Liver (tissue), 9 donors: Measurements from ENCODE around the gene SRRM3. TPM values are rescaled to one million over a fixed set of nuclear protein-coding genes. Genes with fewer than 3 reads are reported as not detected.

Experiments used
- DNase-seq: peaks from one replicate; pipeline ENCODE4 v3.0.0-alpha.2; 2017; ENCODE audit warnings: low spot score
- H3K27ac ChIP-seq, 2 donors: one replicate each; pipeline ENCODE4 v1.7.0; 2013; ENCODE audit warnings: inconsistent platforms in 2 of 2, low read length in 2 of 2, control low read depth in 1 of 2, low read depth in 1 of 2, mild to moderate bottlenecking in 1 of 2
- H3K27me3 ChIP-seq, 4 donors: one replicate each; pipeline versions ENCODE4 v1.6.1 to v1.7.0; 2013; ENCODE audit warnings: low read length in 3 of 4, inconsistent platforms in 1 of 4, mild to moderate bottlenecking in 1 of 4, moderate library complexity in 1 of 4; ENCODE audit not compliant: control insufficient read depth in 4 of 4, insufficient read depth in 4 of 4
- H3K36me3 ChIP-seq, 4 donors: one replicate each; pipeline versions ENCODE4 v1.6.1 to v1.7.0; 2013; ENCODE audit warnings: low read length in 3 of 4, mild to moderate bottlenecking in 3 of 4, low read depth in 1 of 4, moderate library complexity in 1 of 4; ENCODE audit not compliant: control insufficient read depth in 4 of 4, insufficient read depth in 3 of 4
- H3K4me1 ChIP-seq, 4 donors: one replicate each; pipeline versions ENCODE4 v1.6.1 to v1.7.0; 2013; ENCODE audit warnings: low read length in 3 of 4, mild to moderate bottlenecking in 3 of 4, moderate library complexity in 1 of 4; ENCODE audit not compliant: control insufficient read depth in 4 of 4, insufficient read depth in 4 of 4
- H3K4me3 ChIP-seq, 3 donors: one replicate each; pipeline versions ENCODE4 v1.6.1 to v1.7.0; 2013; ENCODE audit warnings: low read length in 3 of 3, control low read depth in 1 of 3, low read depth in 1 of 3, mild to moderate bottlenecking in 1 of 3
- H3K9ac ChIP-seq, 2 donors: one replicate each; pipeline ENCODE4 v1.7.0; 2013; ENCODE audit warnings: low read length in 2 of 2, mild to moderate bottlenecking in 2 of 2, moderate library complexity in 2 of 2, control low read depth in 1 of 2, low read depth in 1 of 2
- H3K9me3 ChIP-seq, 4 donors: one replicate each; pipeline versions ENCODE4 v1.6.1 to v1.7.0; 2013; ENCODE audit warnings: low read length in 3 of 4; ENCODE audit not compliant: control insufficient read depth in 4 of 4
- EGR1 ChIP-seq, 2 donors: IDR thresholded peaks; 2 replicates each; pipeline ENCODE4 v1.6.1; 2016 to 2018; ENCODE audit warnings: antibody characterized with exemption in 2 of 2, low read depth in 2 of 2
- FOXA1 ChIP-seq: IDR thresholded peaks from 2 replicates; pipeline ENCODE4 v1.6.1; 2016; ENCODE audit warnings: antibody characterized with exemption
- FOXA2 ChIP-seq: IDR thresholded peaks from 2 replicates; pipeline ENCODE4 v1.6.1; 2016; ENCODE audit warnings: antibody characterized with exemption
- GABPA ChIP-seq, 2 donors: IDR thresholded peaks in 1 of 2; conservative IDR thresholded peaks in 1 of 2; 2 replicates each; pipeline ENCODE4 v1.6.1; 2016; ENCODE audit warnings: antibody characterized with exemption in 2 of 2, mild to moderate bottlenecking in 1 of 2, moderate library complexity in 1 of 2
- HNF4A ChIP-seq, 2 donors: conservative IDR thresholded peaks; 2 replicates each; pipeline ENCODE4 v1.6.1; 2016; ENCODE audit warnings: antibody characterized with exemption in 2 of 2, mild to moderate bottlenecking in 2 of 2
- HNF4G ChIP-seq: IDR thresholded peaks from 2 replicates; pipeline ENCODE4 v1.6.1; 2016; ENCODE audit warnings: antibody characterized with exemption
- JUND ChIP-seq, 2 donors: IDR thresholded peaks; 2 replicates each; pipeline ENCODE4 v1.6.1; 2016; ENCODE audit warnings: antibody characterized with exemption in 2 of 2
- NR2F2 ChIP-seq: IDR thresholded peaks from 2 replicates; pipeline ENCODE4 v1.6.1; 2016; ENCODE audit warnings: antibody characterized with exemption
- RAD21 ChIP-seq, 2 donors: IDR thresholded peaks; 2 replicates each; pipeline ENCODE4 v1.6.1; 2016; ENCODE audit warnings: antibody characterized with exemption in 2 of 2, mild to moderate bottlenecking in 2 of 2
- RXRA ChIP-seq, 2 donors: IDR thresholded peaks; 2 replicates each; pipeline ENCODE4 v1.6.1; 2017 to 2018; ENCODE audit warnings: antibody characterized with exemption in 2 of 2, mild to moderate bottlenecking in 1 of 2
- SP1 ChIP-seq: IDR thresholded peaks from 2 replicates; pipeline ENCODE4 v1.6.1; 2018; ENCODE audit warnings: antibody characterized with exemption, mild to moderate bottlenecking
- TAF1 ChIP-seq: conservative IDR thresholded peaks from 2 replicates; pipeline ENCODE4 v1.6.1; 2016; ENCODE audit warnings: antibody characterized with exemption, mild to moderate bottlenecking
- YY1 ChIP-seq: IDR thresholded peaks from 2 replicates; pipeline ENCODE4 v1.6.1; 2016; ENCODE audit warnings: antibody characterized with exemption, mild to moderate bottlenecking
- WGBS: extraction: QIAGEN DNeasy Blood & Tissue Kit; methylation state at CpG from one replicate; pipeline ENCODE4 v1.1.7; 2013; 5-methylcytosine and 5-hydroxymethylcytosine counted together
- polyA plus RNA-seq, 2 donors: library from polyadenylated mRNA; stranded (reverse) in 1 of 2; unstranded in 1 of 2; fragments of 200-250 nt in 1 of 2; fragments of >200 nt in 1 of 2; fragmentation: Nextera tagmentation in 1 of 2; extraction: Ambion mirVana in 1 of 2; gene quantifications; one replicate each; pipeline versions ENCODE4 v1.2.1 to v1.2.3, GENCODE V29; 2013 to 2015
- total RNA-seq, 2 donors: library from RNA; depleted of rRNA; stranded (reverse); fragments of >200 nt; gene quantifications; one replicate each; pipeline ENCODE4 v1.2.3, GENCODE V29; 2014
- TF ChIP-seq, protein P1 (sequence below): IDR thresholded peaks from 2 replicates; pipeline ENCODE4 v1.6.1; 2016; ENCODE audit warnings: antibody characterized with exemption
- TF ChIP-seq, protein P2 (sequence below): IDR thresholded peaks from 2 replicates; pipeline ENCODE4 v1.6.1; 2016; ENCODE audit warnings: antibody characterized with exemption
- TF ChIP-seq, protein P3 (sequence below): fragments of 150-350 bp; IDR thresholded peaks from 2 replicates; pipeline ENCODE4 v1.5.1; 2017; ENCODE audit warnings: improper control_type of control experiment, low read depth, low read length; ENCODE audit not compliant: missing input control
- TF ChIP-seq, protein P4 (sequence below): IDR thresholded peaks from 2 replicates; pipeline ENCODE4 v1.6.1; 2016; ENCODE audit warnings: antibody characterized with exemption
- TF ChIP-seq, protein P5 (sequence below): IDR thresholded peaks from 2 replicates; pipeline ENCODE4 v1.6.1; 2016; ENCODE audit warnings: antibody characterized with exemption, mild to moderate bottlenecking
- donor health status: healthy.
- donor health status: healthy.
- donor health status: healthy.
- donor health status: healthy.
- donor health status: healthy.

Gene SRRM3
- total and polyA plus RNA-seq, 4 donors, result 0.08 to 0.16 TPM; not detected in 2

DNA sequence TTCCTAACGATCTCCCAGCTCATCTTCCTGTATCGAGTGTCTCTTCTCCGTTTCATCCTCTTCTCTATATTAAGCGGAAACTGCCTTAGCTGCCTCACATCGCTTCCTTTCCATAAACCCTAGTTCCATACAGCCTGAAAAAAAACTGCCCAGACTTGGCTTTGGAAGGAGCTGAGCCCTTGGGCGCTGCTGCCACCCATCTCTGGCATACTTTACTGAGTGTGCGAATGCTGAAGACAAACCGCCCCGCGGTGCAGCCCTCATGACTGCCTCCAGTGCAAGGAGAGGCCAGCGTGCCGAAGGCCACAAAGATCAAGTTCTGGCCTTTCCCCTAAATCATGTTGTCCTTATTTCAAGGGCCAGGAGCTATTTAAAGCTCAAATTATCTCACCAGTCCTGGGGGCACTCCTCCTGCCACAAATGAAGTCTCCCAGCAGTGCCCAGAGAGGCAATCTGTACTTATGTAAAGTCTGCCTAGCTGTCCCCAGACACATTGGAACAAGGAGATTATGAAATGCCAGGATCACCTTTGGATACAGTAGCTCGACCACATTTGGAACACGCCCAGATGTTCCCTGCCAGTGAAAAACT is 131.9 kb downstream of the SRRM3 start:
- Histone ChIP-seq H3K9me3 (no peaks in the 10 kb centered on the region), H3K4me1 (peaks cover 7 to 38% (median 32%) of the 10 kb centered on the region in 4 donors), H3K27me3 (no peaks in the 10 kb centered on the region), H3K36me3 (peaks cover 3 to 13% (median 10%) of the 10 kb centered on the region in 4 donors), H3K9ac (no peak overlapping the region), H3K4me3 (no peak overlapping the region), H3K27ac (peak overlapping the region; percentile 20 to 42)
- TF ChIP-seq HNF4A (conservative IDR thresholded peaks at IDR 0.05) (peak; percentile 73 to 78), JUND (IDR thresholded peaks at IDR 0.05) (peak; percentile 16 to 27), YY1 (peak; percentile 33), TAF1 (no peak), RXRA (IDR thresholded peaks at IDR 0.05) (peak; percentile 72 to 77), SP1 (peak; percentile 68), NR2F2 (peak; percentile 85), EGR1 (IDR thresholded peaks at IDR 0.05; ENCODE audit: low read depth in 2 of 2) (no peak), FOXA2 (peak; percentile 7), HNF4G (no peak), RAD21 (IDR thresholded peaks at IDR 0.05) (peak; percentile 19 to 26), FOXA1 (no peak), GABPA (IDR thresholded peaks at IDR 0.05 in 1 of 2, conservative IDR thresholded peaks at IDR 0.05 in 1 of 2) (no peak)
- TF ChIP-seq, protein P1, sequence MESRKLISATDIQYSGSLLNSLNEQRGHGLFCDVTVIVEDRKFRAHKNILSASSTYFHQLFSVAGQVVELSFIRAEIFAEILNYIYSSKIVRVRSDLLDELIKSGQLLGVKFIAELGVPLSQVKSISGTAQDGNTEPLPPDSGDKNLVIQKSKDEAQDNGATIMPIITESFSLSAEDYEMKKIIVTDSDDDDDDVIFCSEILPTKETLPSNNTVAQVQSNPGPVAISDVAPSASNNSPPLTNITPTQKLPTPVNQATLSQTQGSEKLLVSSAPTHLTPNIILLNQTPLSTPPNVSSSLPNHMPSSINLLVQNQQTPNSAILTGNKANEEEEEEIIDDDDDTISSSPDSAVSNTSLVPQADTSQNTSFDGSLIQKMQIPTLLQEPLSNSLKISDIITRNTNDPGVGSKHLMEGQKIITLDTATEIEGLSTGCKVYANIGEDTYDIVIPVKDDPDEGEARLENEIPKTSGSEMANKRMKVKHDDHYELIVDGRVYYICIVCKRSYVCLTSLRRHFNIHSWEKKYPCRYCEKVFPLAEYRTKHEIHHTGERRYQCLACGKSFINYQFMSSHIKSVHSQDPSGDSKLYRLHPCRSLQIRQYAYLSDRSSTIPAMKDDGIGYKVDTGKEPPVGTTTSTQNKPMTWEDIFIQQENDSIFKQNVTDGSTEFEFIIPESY, result peak; percentile 47
- TF ChIP-seq, protein P2, sequence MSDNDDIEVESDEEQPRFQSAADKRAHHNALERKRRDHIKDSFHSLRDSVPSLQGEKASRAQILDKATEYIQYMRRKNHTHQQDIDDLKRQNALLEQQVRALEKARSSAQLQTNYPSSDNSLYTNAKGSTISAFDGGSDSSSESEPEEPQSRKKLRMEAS, result no peak
- TF ChIP-seq, protein P3, sequence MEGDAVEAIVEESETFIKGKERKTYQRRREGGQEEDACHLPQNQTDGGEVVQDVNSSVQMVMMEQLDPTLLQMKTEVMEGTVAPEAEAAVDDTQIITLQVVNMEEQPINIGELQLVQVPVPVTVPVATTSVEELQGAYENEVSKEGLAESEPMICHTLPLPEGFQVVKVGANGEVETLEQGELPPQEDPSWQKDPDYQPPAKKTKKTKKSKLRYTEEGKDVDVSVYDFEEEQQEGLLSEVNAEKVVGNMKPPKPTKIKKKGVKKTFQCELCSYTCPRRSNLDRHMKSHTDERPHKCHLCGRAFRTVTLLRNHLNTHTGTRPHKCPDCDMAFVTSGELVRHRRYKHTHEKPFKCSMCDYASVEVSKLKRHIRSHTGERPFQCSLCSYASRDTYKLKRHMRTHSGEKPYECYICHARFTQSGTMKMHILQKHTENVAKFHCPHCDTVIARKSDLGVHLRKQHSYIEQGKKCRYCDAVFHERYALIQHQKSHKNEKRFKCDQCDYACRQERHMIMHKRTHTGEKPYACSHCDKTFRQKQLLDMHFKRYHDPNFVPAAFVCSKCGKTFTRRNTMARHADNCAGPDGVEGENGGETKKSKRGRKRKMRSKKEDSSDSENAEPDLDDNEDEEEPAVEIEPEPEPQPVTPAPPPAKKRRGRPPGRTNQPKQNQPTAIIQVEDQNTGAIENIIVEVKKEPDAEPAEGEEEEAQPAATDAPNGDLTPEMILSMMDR, result no peak
- TF ChIP-seq, protein P4, sequence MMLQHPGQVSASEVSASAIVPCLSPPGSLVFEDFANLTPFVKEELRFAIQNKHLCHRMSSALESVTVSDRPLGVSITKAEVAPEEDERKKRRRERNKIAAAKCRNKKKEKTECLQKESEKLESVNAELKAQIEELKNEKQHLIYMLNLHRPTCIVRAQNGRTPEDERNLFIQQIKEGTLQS, result no peak
- TF ChIP-seq, protein P5, sequence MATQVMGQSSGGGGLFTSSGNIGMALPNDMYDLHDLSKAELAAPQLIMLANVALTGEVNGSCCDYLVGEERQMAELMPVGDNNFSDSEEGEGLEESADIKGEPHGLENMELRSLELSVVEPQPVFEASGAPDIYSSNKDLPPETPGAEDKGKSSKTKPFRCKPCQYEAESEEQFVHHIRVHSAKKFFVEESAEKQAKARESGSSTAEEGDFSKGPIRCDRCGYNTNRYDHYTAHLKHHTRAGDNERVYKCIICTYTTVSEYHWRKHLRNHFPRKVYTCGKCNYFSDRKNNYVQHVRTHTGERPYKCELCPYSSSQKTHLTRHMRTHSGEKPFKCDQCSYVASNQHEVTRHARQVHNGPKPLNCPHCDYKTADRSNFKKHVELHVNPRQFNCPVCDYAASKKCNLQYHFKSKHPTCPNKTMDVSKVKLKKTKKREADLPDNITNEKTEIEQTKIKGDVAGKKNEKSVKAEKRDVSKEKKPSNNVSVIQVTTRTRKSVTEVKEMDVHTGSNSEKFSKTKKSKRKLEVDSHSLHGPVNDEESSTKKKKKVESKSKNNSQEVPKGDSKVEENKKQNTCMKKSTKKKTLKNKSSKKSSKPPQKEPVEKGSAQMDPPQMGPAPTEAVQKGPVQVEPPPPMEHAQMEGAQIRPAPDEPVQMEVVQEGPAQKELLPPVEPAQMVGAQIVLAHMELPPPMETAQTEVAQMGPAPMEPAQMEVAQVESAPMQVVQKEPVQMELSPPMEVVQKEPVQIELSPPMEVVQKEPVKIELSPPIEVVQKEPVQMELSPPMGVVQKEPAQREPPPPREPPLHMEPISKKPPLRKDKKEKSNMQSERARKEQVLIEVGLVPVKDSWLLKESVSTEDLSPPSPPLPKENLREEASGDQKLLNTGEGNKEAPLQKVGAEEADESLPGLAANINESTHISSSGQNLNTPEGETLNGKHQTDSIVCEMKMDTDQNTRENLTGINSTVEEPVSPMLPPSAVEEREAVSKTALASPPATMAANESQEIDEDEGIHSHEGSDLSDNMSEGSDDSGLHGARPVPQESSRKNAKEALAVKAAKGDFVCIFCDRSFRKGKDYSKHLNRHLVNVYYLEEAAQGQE, result no peak
- no peak for DNase-seq
- WGBS, result 40% methylated on average over 14 of the region's 14 CpGs
